Central memory CD4-positive, alpha-beta T cell (primary cell): Measurements from ENCODE around the gene GABRB1.

ENCODE experiments used
- DNase-seq: peaks from one replicate; pipeline ENCODE4 v3.0.0; 2022
- total RNA-seq, 3 experiments: gene quantifications; one replicate each; lab custom pipeline; 2026; lab: John Stamatoyannopoulos, UW

The GABRB1 gene
- 0 reads per million in 3 experiments for total RNA-seq

- peak; percentile 17 for DNase-seq
Measured at GRCh38 chr4:47031011-47031678, at the start of gene GABRB1. Gene GABRB1, plus strand, starts transcription at chr4:47031567.

DNA sequence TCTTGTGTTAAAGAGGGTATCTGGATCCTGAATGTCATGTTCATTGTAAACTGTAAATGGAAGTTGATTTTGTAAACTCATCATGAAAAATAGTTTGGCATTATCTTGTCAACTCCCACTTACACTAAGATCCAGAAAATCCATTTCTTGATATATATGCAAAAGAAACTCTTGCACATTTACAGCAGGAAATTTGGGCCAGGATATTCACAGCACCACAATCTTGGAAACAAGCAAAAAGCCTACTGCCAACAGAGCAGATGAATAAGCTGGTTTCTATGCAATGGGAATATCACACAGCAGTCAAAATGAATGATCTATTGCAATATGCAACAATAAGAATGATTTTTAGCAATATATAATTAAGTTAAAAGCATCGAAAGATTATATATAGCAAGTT lies 46.6 kb upstream of the GABRB1 start:
- no peak for DNase-seq

DNA sequence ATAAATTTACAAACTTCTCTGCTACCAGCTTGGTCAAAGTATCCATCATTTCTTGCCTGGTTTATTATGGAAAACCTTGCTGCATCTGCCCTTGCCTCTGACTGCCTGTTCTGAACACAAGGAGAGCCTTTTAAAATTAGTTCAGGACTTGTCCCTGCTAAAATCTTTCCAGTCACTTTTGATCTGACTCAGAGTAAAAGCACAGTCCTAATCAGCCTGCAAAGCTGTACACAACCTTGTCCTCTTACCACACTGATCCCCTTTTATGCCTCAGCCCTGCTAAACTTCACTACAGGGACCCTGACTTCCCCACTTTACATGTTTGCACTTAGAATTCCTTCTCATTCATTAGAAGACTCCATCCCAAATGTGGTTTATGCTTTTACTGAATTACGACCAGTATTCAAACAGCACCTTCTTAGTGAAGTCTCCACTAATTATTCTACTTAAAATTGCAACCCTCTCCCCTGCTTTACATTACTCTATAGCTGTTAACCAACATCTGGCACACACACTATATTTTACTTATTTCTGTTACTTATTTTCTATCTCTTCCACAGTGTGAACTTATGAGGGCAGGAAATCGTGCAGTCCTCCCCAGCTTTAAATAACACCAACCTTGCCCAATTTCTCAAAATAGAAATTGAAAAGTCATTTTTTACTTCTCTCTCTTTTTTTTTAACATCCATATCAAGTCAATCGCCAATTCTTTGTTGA lies 44.3 kb upstream of the GABRB1 start:
- no peak for DNase-seq

GRCh38 chr4:46992338-46992737 lies 39.0 kb upstream of the GABRB1 start:
- no peak for DNase-seq

DNA sequence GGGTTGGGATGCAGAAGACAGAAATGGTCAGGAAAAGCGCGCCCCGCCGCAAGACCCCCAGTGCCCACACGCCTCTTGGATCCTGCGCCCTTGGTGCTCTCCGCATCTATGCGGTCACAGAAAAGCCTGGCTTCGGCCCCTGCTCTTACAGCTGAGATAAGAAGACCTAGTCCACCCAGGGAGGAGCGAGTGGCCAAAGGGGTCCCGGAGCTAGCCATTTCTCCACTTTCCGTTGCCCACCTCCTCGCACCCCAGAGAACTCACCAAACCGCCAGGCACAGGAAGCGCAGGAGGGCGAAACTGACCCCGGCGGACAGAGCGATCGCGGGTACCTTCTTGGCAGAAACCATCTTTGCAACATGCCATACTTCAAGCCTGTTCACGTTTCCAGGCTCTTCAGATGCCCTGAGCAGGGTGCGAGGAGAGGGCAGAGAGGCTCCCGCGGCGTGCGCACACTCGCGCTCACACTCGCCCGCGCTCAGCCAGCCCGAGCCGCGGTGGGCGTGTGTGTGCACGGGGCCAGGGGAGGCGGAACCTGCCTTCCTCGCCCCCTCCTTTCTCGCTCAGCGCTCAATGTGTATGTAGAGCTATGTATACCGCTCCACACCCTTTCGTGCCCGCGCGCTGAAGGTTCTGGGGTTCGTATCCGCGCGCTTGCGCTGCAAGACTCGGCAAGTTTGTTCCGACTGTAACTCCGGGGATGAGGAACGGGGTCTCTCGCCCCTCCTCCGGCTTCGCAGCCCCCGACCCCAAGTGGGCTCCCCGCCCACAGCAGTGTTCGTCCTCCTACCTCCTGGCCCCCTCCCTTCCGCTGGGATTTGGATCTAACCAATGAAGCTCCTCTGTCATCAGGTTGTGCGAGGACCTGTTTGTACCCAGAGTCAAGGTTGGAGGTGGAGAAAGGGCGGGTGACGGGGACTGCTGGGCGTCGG lies 38.0 kb upstream of the GABRB1 start, which contains the start of gene GABRA4:
GABRA4 (minus strand) TSS at position 507 of the 932 bp plus-strand sequence; CDS start at position 350, 157 bp downstream.
- no peak for DNase-seq

DNA sequence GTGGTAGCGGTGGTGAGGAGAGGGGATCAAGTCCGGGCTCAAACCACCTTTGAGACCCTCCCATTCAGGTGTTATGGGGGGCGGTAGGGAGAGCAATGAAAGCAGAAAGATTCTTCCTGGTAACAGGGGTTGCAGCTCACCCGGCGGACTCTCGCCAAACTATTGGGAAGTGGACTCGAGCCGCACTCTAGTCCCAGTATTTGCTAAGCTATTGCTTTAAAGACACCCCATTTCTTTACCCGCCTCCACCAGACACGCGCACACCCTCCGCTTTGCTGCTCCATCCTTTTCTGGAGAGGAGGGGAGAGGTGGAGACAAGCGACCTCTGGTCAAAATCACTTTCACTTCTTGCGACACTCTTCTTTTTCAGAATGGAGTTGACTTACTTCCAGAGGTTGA lies 37.4 kb upstream of the GABRB1 start:
- DNase-seq, result no peak

DNA sequence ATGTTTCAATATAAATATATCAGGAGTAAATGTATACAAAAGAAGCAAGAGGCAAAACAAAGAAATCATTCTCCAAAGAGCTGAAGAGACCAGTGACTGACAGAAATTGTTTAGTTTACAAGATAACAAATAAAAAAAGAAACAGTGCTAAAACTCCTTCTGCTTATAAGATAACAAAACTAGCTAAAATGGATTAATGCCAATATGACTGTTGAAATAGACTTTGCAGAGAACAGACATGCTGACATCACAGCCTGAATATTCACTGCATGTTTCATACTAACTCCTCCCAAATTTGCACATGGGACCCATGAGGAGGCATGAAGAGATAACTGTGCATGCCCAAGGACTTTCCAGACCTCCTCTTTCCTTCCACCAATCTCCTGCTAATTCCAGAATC lies 31.8 kb upstream of the GABRB1 start:
- no peak for DNase-seq

GRCh38 chr4:47000406-47000805 lies 31.0 kb upstream of the GABRB1 start:
- DNase-seq, result no peak

DNA sequence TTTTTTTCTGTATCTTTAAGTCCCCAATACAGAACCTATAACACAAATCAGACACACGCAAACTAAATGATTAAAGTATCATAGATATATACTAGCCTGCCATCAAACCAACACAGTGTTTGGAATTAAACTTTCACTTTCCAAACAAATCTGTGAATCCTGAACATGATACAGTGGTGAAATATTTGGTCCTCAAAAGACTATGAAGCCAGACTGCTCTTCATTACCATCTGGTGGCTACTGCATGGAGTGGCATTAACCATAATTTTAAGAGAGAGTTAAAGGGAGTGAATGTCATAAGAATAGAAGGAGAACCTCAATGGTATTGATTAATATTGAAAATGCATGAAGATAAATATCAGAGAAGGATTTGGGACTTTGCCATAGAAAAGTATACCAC lies 28.8 kb upstream of the GABRB1 start:
- no peak for DNase-seq

DNA sequence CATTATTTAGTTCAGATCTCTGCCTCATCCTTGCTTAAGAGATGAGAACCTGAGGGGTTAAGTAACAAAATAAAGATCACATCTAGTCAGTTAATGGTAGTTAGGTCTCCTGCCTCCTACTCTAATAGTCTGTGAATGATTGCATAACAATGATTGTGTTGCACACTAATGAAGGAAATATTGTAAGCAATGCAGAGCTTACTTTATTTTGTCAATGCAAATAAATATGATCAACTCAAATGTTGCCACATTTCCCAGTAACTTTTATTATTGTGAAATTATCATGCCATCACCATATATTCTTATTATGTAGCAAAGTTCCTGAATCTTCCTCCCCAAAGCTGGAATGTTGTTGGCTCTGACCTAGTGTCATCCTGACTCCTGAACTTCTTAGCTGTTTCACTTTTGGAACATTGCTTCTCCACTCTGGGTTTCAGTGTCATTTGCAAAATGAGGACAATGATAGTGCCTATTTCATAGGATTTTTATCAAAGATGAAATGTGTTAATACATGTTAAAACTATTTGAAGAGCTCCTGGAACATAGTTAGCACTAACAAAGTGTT lies 20.9 kb upstream of the GABRB1 start:
- no peak for DNase-seq

DNA sequence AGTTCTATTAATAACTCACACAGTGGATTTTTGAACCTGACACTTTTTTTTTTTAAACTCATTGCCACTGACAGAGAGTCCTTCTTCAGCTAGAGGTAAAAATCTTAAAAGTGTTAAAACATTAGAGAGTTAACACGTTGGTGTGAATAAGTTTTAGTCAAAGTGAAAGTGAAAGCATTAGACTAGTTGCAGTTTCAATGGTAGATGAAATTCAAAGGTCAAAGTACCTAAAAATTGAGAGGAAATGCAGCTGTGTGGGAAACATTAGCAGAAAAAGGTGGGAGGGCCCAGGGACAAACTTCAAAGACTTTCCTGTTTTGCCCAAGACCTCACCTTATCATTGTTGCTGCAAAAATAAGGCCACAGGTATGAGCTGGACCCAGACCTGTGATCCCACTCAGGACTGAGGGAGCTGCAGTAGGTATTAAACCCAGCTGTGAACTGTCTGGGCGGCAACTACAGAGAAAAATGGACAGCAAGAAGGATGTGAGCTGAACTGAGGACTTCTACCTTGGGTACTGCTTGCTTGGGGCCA lies 20.4 kb upstream of the GABRB1 start:
- peak; percentile 19 for DNase-seq

DNA sequence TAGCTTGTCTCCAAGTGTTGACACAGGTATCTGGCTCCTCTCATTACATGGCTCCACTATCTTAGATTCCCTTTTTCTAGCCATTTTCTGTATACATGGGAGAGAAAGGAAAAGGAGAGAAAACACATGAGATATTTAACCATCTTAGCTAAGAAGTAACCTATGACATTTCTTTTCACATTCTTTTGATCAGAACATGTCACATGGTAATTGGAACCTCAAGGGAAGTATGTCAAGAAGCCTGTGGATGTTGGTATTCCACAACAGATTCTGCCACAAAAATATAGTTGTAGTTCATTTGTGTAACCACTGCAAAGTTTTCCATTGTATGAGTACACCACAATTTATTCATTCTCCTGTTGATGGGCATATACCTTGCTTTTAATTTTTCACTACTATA lies 18.7 kb upstream of the GABRB1 start:
- DNase-seq, result no peak

- DNase-seq, result no peak
Measured at GRCh38 chr4:47013373-47013772, 18.0 kb upstream of the GABRB1 start.

DNA sequence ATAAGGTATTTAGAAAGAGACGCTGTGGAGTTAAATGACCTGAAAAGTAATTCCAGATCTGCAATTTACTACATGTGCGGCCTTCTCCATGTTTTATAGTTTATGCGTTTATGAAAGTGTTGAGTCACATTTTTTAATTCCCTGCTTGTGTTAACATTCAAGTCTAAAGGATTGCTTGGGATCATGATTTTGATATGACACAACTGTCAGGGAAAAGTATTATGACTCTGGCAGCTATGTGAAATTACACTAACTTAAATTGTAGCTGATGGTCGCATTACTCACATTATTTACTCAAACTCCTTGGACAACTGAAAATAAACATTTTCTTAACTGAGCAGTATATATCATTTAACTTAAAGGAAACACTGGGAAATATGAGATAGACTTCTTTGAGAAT lies 14.3 kb upstream of the GABRB1 start:
- DNase-seq, result no peak

GRCh38 chr4:47017494-47017893 lies 13.9 kb upstream of the GABRB1 start:
- no peak for DNase-seq

GRCh38 chr4:47031751-47032404 lies 511 bp downstream of the GABRB1 start:
- peak; percentile 9 for DNase-seq

- DNase-seq, result peak; percentile 30
Measured at GRCh38 chr4:47032405-47033106, 1.2 kb downstream of the GABRB1 start.

DNA sequence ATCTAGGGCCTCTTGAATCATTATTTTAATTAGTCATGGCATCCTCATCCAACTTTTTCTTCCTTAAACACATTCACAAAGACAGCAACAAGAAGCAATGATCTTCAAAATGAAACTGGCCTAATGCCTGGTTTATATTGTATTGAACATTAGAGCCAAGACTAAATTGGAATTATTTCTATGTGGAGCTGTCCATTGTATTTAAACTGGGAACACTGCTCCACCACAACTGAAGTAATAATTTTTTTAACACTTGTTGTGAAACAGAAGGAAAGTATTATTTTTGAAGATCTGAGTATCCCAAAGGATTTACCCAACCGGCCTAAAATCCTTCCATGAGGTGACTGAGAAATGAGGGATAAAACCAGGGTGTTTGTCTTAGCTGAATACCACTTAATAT lies 6.9 kb downstream of the GABRB1 start:
- DNase-seq, result no peak

GRCh38 chr4:47040828-47041227 lies 9.5 kb downstream of the GABRB1 start:
- DNase-seq, result no peak

GRCh38 chr4:47043821-47044220 lies 12.5 kb downstream of the GABRB1 start:
- DNase-seq, result no peak

- no peak for DNase-seq
Measured at GRCh38 chr4:47045261-47045660, 13.9 kb downstream of the GABRB1 start.
